Right lobe of liver (tissue), 6 donors: ENCODE results near the gene TFR2. TPM values are rescaled to one million over a fixed set of nuclear protein-coding genes. Genes with fewer than 3 reads are reported as not detected.

ENCODE experiments used
- ATAC-seq, 4 donors: fragments of 200-7000 bp; cut with Tn5 transposase; one replicate each; pipeline ENCODE4 v1.9.1; 2020; ENCODE audit warnings: mild to moderate bottlenecking in 4 of 4, moderate library complexity in 4 of 4
- DNase-seq, 3 donors: peaks; one replicate each; pipeline ENCODE4 v3.0.0-alpha.2; 2020
- H3K27ac ChIP-seq, 3 donors: fragments of 200-600 bp; one replicate each; pipeline ENCODE4 v1.8.0; 2022
- H3K27me3 ChIP-seq, 2 donors: fragments of 200-600 bp; one replicate each; pipeline ENCODE4 v1.8.0; 2022
- H3K36me3 ChIP-seq, 4 donors: fragments of 200-600 bp; sonication (generic) in 1 of 4; one replicate each; pipeline versions ENCODE4 v1.5.1 to v1.8.0; 2017 to 2022; ENCODE audit warnings: control low read depth in 1 of 4
- H3K4me1 ChIP-seq, 4 donors: fragments of 200-600 bp; sonication (generic) in 1 of 4; one replicate each; pipeline versions ENCODE4 v1.5.1 to v1.8.0; 2017 to 2022; ENCODE audit warnings: control low read depth in 1 of 4
- H3K4me3 ChIP-seq, 3 donors: fragments of 200-600 bp; one replicate each; pipeline ENCODE4 v1.8.0; 2022
- H3K9me3 ChIP-seq, 4 donors: fragments of 200-600 bp; sonication (generic) in 1 of 4; one replicate each; pipeline versions ENCODE4 v1.5.1 to v1.8.0; 2017 to 2022; ENCODE audit warnings: control low read depth in 1 of 4
- POLR2A ChIP-seq: fragments of 450-650 bp; IDR thresholded peaks from one replicate; pipeline ENCODE4 v1.6.1; 2017; ENCODE audit warnings: antibody characterized with exemption, mild to moderate bottlenecking
- WGBS: methylation state at CpG from one replicate; pipeline ENCODE4 v1.1.6; 2018; ENCODE audit warnings: low coverage, low lambda C conversion rate; ENCODE audit not compliant: insufficient coverage; ENCODE audit errors: missing lambda C conversion rate; 5-methylcytosine and 5-hydroxymethylcytosine counted together
- intact Hi-C, 2 donors: fragments of 100-400 bp; cut with DNase I; formaldehyde crosslinking; loops; one replicate each; pipeline versions ENCODE4 v1.11.2 to v1.14.1; 2022
- total RNA-seq, 6 experiments: library from RNA; depleted of rRNA in 2 of 6; stranded (reverse); fragments of >200 nt in 2 of 6; fragmentation: NEBNext Ultra II Directional in 3 of 6; extraction: Animal tissue kit (Norgen Biotek cat#: 25700) in 3 of 6; gene quantifications; one replicate each; pipeline versions ENCODE4 v1.1.0 to v1.2.4, GENCODE V29; 2016 to 2023
- TF ChIP-seq, protein P1 (sequence below), 4 donors: fragments of 200-600 bp in 3 of 4; fragments of 450-650 bp in 1 of 4; IDR thresholded peaks; one replicate each; pipeline versions ENCODE4 v1.5.1 to v1.8.0; 2016 to 2022; ENCODE audit warnings: antibody characterized with exemption in 4 of 4, mild to moderate bottlenecking in 2 of 4
- donor health status: DM: no; HTN: yes; CAD: no.
- donor health status: DM: no; HTN: no; CAD: no.
- donor health status: DM: no; HTN: no; CAD: no.
- donor health status: DM: no; HTN: yes; CAD: no.
- donor health status: DM: no; HTN: yes; CAD: no.

The TFR2 gene
- total RNA-seq, 6 experiments from 2014 or later, result 413 to 669 (median 501) TPM

DNA sequence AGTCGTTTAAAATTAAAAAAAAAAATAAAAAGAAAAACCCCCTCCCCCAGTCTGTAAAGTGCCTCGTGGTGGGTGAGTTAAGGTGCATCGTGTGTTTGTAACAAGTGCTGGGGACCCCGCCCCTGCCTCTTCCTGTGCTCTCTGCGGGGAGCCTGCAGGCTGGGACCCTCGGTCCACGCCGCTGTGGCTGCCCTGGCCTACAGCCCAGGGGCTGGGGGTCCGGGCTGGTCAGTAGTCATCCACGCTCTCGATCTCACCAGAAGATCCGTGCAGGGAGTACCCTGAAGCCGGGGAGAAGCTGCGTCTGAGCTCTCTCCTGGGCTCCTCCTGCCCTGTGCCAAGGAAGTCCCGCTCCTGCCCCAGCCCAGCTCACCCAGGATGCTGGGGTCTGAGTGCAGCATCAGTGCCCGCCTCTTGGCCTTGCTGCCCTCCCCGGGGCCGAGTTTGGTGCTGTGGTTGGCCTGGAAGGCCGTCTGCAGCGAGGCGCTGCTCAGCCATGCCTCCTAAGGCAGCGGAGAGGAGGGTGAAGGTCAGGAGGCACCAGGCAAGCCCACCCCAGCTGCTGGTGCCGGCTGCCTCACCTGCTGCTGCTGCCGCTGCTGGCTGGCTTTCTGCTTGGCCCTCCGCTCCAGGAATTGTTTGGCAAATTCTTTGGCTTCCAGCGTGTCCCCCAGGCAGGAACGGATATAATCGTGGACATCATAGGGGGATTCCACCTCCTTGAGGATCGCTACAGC, 40.3 kb upstream of the TFR2 start:
- Histone ChIP-seq H3K27ac (no peak overlapping the region), H3K4me3 (no peak overlapping the region), H3K9me3 (no peaks in the 10 kb centered on the region), H3K36me3 (peaks cover 6 to 83% (median 36%) of the 10 kb centered on the region in 4 donors), H3K4me1 (peaks cover 0 to 5% (median 0%) of the 10 kb centered on the region in 4 donors), H3K27me3 (no peaks in the 10 kb centered on the region)
- DNase-seq (peak in 2 of 3 donors; percentile 49), ATAC-seq (no peak)
- no peak for TF ChIP-seq POLR2A
- TF ChIP-seq, protein P1, sequence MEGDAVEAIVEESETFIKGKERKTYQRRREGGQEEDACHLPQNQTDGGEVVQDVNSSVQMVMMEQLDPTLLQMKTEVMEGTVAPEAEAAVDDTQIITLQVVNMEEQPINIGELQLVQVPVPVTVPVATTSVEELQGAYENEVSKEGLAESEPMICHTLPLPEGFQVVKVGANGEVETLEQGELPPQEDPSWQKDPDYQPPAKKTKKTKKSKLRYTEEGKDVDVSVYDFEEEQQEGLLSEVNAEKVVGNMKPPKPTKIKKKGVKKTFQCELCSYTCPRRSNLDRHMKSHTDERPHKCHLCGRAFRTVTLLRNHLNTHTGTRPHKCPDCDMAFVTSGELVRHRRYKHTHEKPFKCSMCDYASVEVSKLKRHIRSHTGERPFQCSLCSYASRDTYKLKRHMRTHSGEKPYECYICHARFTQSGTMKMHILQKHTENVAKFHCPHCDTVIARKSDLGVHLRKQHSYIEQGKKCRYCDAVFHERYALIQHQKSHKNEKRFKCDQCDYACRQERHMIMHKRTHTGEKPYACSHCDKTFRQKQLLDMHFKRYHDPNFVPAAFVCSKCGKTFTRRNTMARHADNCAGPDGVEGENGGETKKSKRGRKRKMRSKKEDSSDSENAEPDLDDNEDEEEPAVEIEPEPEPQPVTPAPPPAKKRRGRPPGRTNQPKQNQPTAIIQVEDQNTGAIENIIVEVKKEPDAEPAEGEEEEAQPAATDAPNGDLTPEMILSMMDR (IDR thresholded peaks at IDR 0.05), result no peak
- WGBS, result 63% methylated on average over 4 of the region's 29 CpGs
- intact Hi-C loops, result loop anchor here (10.0 kb wide), 3 partner anchors 47 to 207 kb away; partner anchors contain the start of gene TSC22D4 (in 2 of the 2)

- DNase-seq, result peak; percentile 22 to 55 (median 48)
- TF ChIP-seq, protein P1 (IDR thresholded peaks at IDR 0.05), result no peak
- TF ChIP-seq POLR2A, result no peak
- no peaks in the 10 kb centered on the region for H3K27me3 ChIP-seq
- H3K4me1 ChIP-seq, result peaks cover 0 to 5% (median 2%) of the 10 kb centered on the region in 4 donors
- no peak overlapping the region for H3K27ac ChIP-seq
- peaks cover 6 to 78% (median 34%) of the 10 kb centered on the region in 4 donors for H3K36me3 ChIP-seq
- H3K9me3 ChIP-seq, result no peaks in the 10 kb centered on the region
- ATAC-seq, result no peak
- intact Hi-C loops, result loop anchor here (10.0 kb wide), 3 partner anchors 46 to 206 kb away; partner anchors contain the start of gene TSC22D4 (in 2 of the 2)
- H3K4me3 ChIP-seq, result no peak overlapping the region
- whole genome bisulfite sequencing, result 82% methylated on average over 5 of the region's 18 CpGs
Measured at GRCh38 chr7:100680576-100681271, 39.4 kb upstream of the TFR2 start.

- peak in 2 of 4 donors; percentile 4 to 5 for ATAC-seq
- Histone ChIP-seq H3K36me3 (peaks cover 6 to 71% (median 29%) of the 10 kb centered on the region in 4 donors), H3K27ac (no peak overlapping the region), H3K9me3 (no peaks in the 10 kb centered on the region), H3K4me1 (peaks cover 0 to 5% (median 2%) of the 10 kb centered on the region in 4 donors), H3K4me3 (no peak overlapping the region), H3K27me3 (no peaks in the 10 kb centered on the region)
- TF ChIP-seq POLR2A, result no peak
- TF ChIP-seq, protein P1 (IDR thresholded peaks at IDR 0.05), result no peak
- 68% methylated on average over 6 of the region's 13 CpGs for WGBS
- intact Hi-C loops, result loop anchor here (10.0 kb wide), 4 partner anchors 45 to 205 kb away; partner anchors contain the start of genes TSC22D4 (in 2 of the 2), FBXO24 (in 1 of the 2) and LRCH4 (in 1 of the 2)
- DNase-seq, result no peak
Measured at GRCh38 chr7:100679927-100680575, 38.7 kb upstream of the TFR2 start.

DNA sequence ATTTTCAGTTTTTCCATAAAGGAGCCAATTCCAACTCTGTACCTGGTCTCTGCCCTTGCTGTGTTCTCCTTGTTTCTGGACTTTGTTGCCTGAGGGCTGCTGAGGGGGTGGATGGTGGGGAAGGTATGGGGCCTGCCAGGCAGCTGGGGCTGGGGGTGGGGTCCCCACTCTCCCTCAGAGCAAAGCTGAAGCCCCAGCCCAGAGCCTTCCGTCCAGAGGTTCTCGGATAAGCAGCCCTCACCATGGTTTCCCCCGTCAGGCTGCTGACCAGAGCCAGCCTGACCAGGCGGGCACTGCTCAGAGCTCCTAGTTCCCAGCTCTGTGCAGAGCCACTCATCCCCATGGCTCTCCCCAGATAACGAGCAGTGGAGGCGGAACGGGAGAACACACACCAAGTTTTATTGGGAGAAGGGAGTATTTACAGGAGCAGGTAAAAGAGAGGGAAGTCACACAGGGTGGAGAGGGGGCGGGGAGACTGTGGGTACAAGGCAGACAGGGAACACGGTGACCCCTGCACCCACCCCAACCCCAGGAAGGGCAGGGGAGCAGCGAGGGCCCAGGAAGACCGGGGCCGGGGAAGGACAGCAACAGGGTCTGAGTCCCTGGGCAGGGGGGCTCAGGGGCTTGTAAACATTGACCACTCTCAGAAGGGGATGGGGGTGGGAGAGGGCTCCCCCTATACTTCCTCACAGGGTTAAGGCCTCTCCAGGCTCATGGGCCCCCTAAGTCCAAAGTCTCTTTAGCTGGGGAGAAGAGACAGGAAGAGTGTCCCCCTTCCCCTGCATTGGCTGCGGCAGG, 38.0 kb upstream of the TFR2 start:
- Histone ChIP-seq H3K27ac (no peak overlapping the region), H3K9me3 (no peaks in the 10 kb centered on the region), H3K36me3 (peaks cover 6 to 64% (median 24%) of the 10 kb centered on the region in 4 donors), H3K4me1 (peaks cover 0 to 5% (median 2%) of the 10 kb centered on the region in 4 donors), H3K4me3 (no peak overlapping the region), H3K27me3 (no peaks in the 10 kb centered on the region)
- intact Hi-C loops, result loop anchor here in 1 of 2 donors (10.0 kb wide), 1 partner anchor 95 kb away; the partner anchor contains the start of genes FBXO24 and LRCH4
- TF ChIP-seq, protein P1 (IDR thresholded peaks at IDR 0.05), result no peak
- no peak for TF ChIP-seq POLR2A
- ATAC-seq (no peak), DNase-seq (peak in 1 of 3 donors; percentile 48)
- WGBS, result 64% methylated on average over 7 of the region's 13 CpGs
